SK-N-SH treated with all-trans-retinoic acid at 6 μM for 48 hours (cell line): ENCODE results near the gene PGS1.

Experiments
- ESRRG ChIP-seq: fragments of 250-450 bp; sonication (Bioruptor Pico); IDR thresholded peaks from 2 replicates; pipeline ENCODE4 v1.6.1; 2021; ENCODE audit warnings: mild to moderate bottlenecking
- GLIS3 ChIP-seq: fragments of 250-450 bp; sonication (Bioruptor Pico); IDR thresholded peaks from 2 replicates; pipeline ENCODE4 v1.5.0; 2020; ENCODE audit warnings: mild to moderate bottlenecking, moderate library complexity
- POU6F1 ChIP-seq: fragments of 250-450 bp; sonication (Bioruptor Pico); IDR thresholded peaks from 2 replicates; pipeline ENCODE4 v1.8.0; 2021; ENCODE audit warnings: low read depth, mild to moderate bottlenecking, moderate library complexity, borderline replicate concordance
- ZFP3 ChIP-seq: fragments of 250-450 bp; sonication (Bioruptor Pico); IDR thresholded peaks from 2 replicates; pipeline ENCODE4 v1.5.0; 2020; ENCODE audit warnings: mild to moderate bottlenecking, moderate library complexity
- ZFP30 ChIP-seq: fragments of 450-650 bp; formaldehyde crosslinking; IDR thresholded peaks from 2 replicates; pipeline ENCODE4 v1.5.0; 2022; ENCODE audit warnings: mild to moderate bottlenecking, moderate library complexity

DNA sequence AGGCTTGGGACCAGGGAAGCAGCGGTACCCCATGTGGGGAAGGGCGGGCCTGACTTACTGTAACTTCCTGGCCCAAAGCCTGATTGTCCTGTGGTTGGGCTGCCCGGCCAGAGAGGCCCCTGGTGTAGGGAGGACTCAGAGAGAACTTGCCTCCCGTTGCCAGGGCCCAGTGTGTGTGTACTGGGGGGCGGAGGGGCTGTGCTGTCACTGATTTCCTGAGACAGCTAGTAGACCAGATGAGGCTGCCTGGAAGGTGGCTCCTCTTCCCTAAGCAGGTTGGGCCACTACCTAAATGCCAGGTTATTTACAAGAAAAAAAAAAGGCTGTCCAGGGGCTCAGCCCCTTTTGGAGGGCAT, 35.3 kb upstream of the PGS1 start:
- TF ChIP-seq POU6F1 (CRISPR knock-in tag) = no peak
- no peak for TF ChIP-seq ZFP30
- TF ChIP-seq ESRRG (CRISPR knock-in tag) = no peak
- no peak for TF ChIP-seq GLIS3 (CRISPR knock-in tag)
- TF ChIP-seq ZFP3 (CRISPR knock-in tag) = no peak
